Vagina (tissue), 2 donors: ENCODE data around the gene EFHB. TPM values are rescaled to one million over a fixed set of nuclear protein-coding genes. Genes with fewer than 3 reads are reported as not detected.
A peak's percentile ranks its signal among the peaks of the same experiment; 100 is the strongest.
"Not testable (repeated sequence)": the region's sequence is repeated elsewhere in the genome, so short reads cannot be mapped to it uniquely, and the experiment has no call there.

Source experiments
- DNase-seq, 2 donors: peaks; one replicate each; pipeline ENCODE4 v3.0.0-alpha.2; 2017; ENCODE audit errors: extremely low spot score in 2 of 2
- H3K27ac ChIP-seq: fragments of 200-600 bp; sonication (generic); one replicate; pipeline ENCODE4 v1.5.1; 2019
- H3K27me3 ChIP-seq: fragments of 200-600 bp; sonication (generic); one replicate; pipeline ENCODE4 v1.5.1; 2019
- H3K36me3 ChIP-seq, 2 donors: fragments of 200-600 bp; sonication (generic); one replicate each; pipeline ENCODE4 v1.5.1; 2017 to 2019
- H3K4me1 ChIP-seq: fragments of 200-600 bp; sonication (generic); one replicate; pipeline ENCODE4 v1.5.1; 2019
- H3K4me3 ChIP-seq, 2 donors: fragments of 200-600 bp; sonication (generic); 1 replicate in 1 of 2; 2 replicates in 1 of 2; pipeline ENCODE4 v1.5.1; 2016 to 2019
- H3K9me3 ChIP-seq: fragments of 200-600 bp; sonication (generic); one replicate; pipeline ENCODE4 v1.5.1; 2019
- CTCF ChIP-seq, 3 experiments: fragments of 450-650 bp in 2 of 3; fragments of 200-600 bp in 1 of 3; sonication (generic) in 1 of 3; IDR thresholded peaks; one replicate each; pipeline ENCODE4 v1.5.1; 2017 to 2019; ENCODE audit warnings: antibody characterized with exemption in 3 of 3, mild to moderate bottlenecking in 2 of 3, moderate library complexity in 2 of 3
- POLR2A ChIP-seq, 2 donors: fragments of 450-650 bp; IDR thresholded peaks; one replicate each; pipeline ENCODE4 v1.6.1; 2017; ENCODE audit warnings: antibody characterized with exemption in 2 of 2, mild to moderate bottlenecking in 2 of 2, moderate library complexity in 2 of 2
- POLR2AphosphoS5 ChIP-seq, 2 donors: sonication (generic); formaldehyde crosslinking; IDR thresholded peaks; one replicate each; pipeline ENCODE4 v1.9.0; 2017; ENCODE audit warnings: antibody characterized with exemption in 2 of 2, mild to moderate bottlenecking in 2 of 2, low read depth in 1 of 2; ENCODE audit not compliant: insufficient read depth in 1 of 2
- intact Hi-C: fragments of 100-400 bp; cut with DNase I; formaldehyde crosslinking; loops from one replicate; pipeline ENCODE4 v1.15.1; 2023
- total RNA-seq: library from RNA; depleted of rRNA; stranded (reverse); fragments of >200 nt; gene quantifications from one replicate; pipeline ENCODE4 v1.2.3, GENCODE V29; 2016

Gene EFHB
- total RNA-seq, 1 donor from 2014 or later = 0.49 TPM

- H3K4me1 ChIP-seq = no peaks in the 10 kb centered on the region
- TF ChIP-seq CTCF (IDR thresholded peaks at IDR 0.05) = no peak
- TF ChIP-seq POLR2A (IDR thresholded peaks at IDR 0.05) = no peak
- no peak for TF ChIP-seq POLR2AphosphoS5 (IDR thresholded peaks at IDR 0.05; ENCODE audit: insufficient read depth in 1 of 2, low read depth in 1 of 2)
- intact Hi-C loops = no loop called here
- H3K4me3 ChIP-seq = no peak overlapping the region
- H3K27me3 ChIP-seq = no peaks in the 10 kb centered on the region
- no peaks in the 10 kb centered on the region for H3K36me3 ChIP-seq
- DNase-seq = no peak
- H3K27ac ChIP-seq = no peak overlapping the region
- no peaks in the 10 kb centered on the region for H3K9me3 ChIP-seq
Measured at GRCh38 chr3:19881852-19882251, 52.2 kb downstream of the EFHB start.

- Histone ChIP-seq H3K27ac (no peak overlapping the region), H3K9me3 (no peaks in the 10 kb centered on the region), H3K36me3 (no peaks in the 10 kb centered on the region), H3K4me3 (no peak overlapping the region), H3K4me1 (no peaks in the 10 kb centered on the region), H3K27me3 (no peaks in the 10 kb centered on the region)
- TF ChIP-seq POLR2AphosphoS5 (IDR thresholded peaks at IDR 0.05; ENCODE audit: insufficient read depth in 1 of 2, low read depth in 1 of 2) (no peak), POLR2A (IDR thresholded peaks at IDR 0.05) (no peak), CTCF (IDR thresholded peaks at IDR 0.05) (no peak)
- intact Hi-C loops = no loop called here
- DNase-seq = no peak
Measured at GRCh38 chr3:19881036-19881435, 53.0 kb downstream of the EFHB start.

GRCh38 chr3:19877656-19878055 lies 56.4 kb downstream of the EFHB start:
- no peak for TF ChIP-seq CTCF (IDR thresholded peaks at IDR 0.05)
- no peak for TF ChIP-seq POLR2A (IDR thresholded peaks at IDR 0.05)
- TF ChIP-seq POLR2AphosphoS5 (IDR thresholded peaks at IDR 0.05; ENCODE audit: insufficient read depth in 1 of 2, low read depth in 1 of 2) = no peak
- no peaks in the 10 kb centered on the region for H3K27me3 ChIP-seq
- intact Hi-C loops = no loop called here
- no peaks in the 10 kb centered on the region for H3K9me3 ChIP-seq
- H3K4me3 ChIP-seq = no peak overlapping the region
- no peak for DNase-seq
- H3K36me3 ChIP-seq = no peaks in the 10 kb centered on the region
- H3K27ac ChIP-seq = no peak overlapping the region
- no peaks in the 10 kb centered on the region for H3K4me1 ChIP-seq

GRCh38 chr3:19866751-19867347 lies 67.2 kb downstream of the EFHB start:
- DNase-seq = no peak
- intact Hi-C loops = no loop called here
- no peaks in the 10 kb centered on the region for H3K27me3 ChIP-seq

GRCh38 chr3:19855318-19855717 lies 78.7 kb downstream of the EFHB start:
- H3K9me3 ChIP-seq, H3K4me3 ChIP-seq, intact Hi-C loops, DNase-seq, H3K27me3 ChIP-seq, H3K27ac ChIP-seq, H3K36me3 ChIP-seq, H3K4me1 ChIP-seq: not testable (repeated sequence)

More at GRCh38 chr3:19866751-19867347, 67.2 kb downstream of the EFHB start:
- Histone ChIP-seq H3K27ac (no peak overlapping the region), H3K4me1 (no peaks in the 10 kb centered on the region), H3K4me3 (no peak overlapping the region), H3K9me3 (no peaks in the 10 kb centered on the region), H3K36me3 (no peaks in the 10 kb centered on the region)
- no peak for TF ChIP-seq POLR2A (IDR thresholded peaks at IDR 0.05)
- TF ChIP-seq CTCF (IDR thresholded peaks at IDR 0.05) = peak in 2 of 3 experiments; percentile 39 to 59

- H3K27me3 ChIP-seq, H3K4me1 ChIP-seq, H3K27ac ChIP-seq, H3K9me3 ChIP-seq, H3K4me3 ChIP-seq, H3K36me3 ChIP-seq, DNase-seq, intact Hi-C loops: not testable (repeated sequence)
Measured at GRCh38 chr3:19846609-19847008, 87.4 kb downstream of the EFHB start.

Other genes starting within 250 kb of the EFHB start
- gene RAB5A, start 12.9 kb upstream of the EFHB start, total RNA-seq = 55.7 TPM
- gene PP2D1, start 78.0 kb upstream of the EFHB start, total RNA-seq = not detected
- 41.0 TPM for gene KAT2B, start 106.2 kb upstream of the EFHB start, total RNA-seq